GM12878 (cell line): ENCODE data around the gene TMOD2. TPM values are rescaled to one million over a fixed set of nuclear protein-coding genes. Genes with fewer than 3 reads are reported as not detected.

Experiments used
- CHD4 ChIP-seq: fragments of 200-600 bp; sonication (generic); IDR thresholded peaks from 2 replicates; pipeline ENCODE4 v1.6.1; 2016; ENCODE audit warnings: mild to moderate bottlenecking
- KDM1A ChIP-seq: fragments of 200-600 bp; sonication (generic); IDR thresholded peaks from 2 replicates; pipeline ENCODE4 v1.6.1; 2016; ENCODE audit warnings: borderline replicate concordance
- POLR2AphosphoS2 ChIP-seq: IDR thresholded peaks from 2 replicates; pipeline ENCODE4 v1.6.1; 2011; ENCODE audit warnings: low read depth, mild to moderate bottlenecking, low read length, improper control_type of control experiment, moderate library complexity
- TCF3 ChIP-seq: IDR thresholded peaks from 2 replicates; pipeline ENCODE4 v1.6.1; 2012; ENCODE audit warnings: low read depth, mild to moderate bottlenecking, low read length, borderline replicate concordance; ENCODE audit not compliant: insufficient read depth
- WRNIP1 ChIP-seq: IDR thresholded peaks from 2 replicates; pipeline ENCODE4 v1.6.1; 2011; ENCODE audit warnings: low read depth, low read length, improper control_type of control experiment, borderline replicate concordance
- ZNF217 ChIP-seq: fragments of 450-650 bp; IDR thresholded peaks from 2 replicates; pipeline ENCODE4 v1.6.1; 2017; ENCODE audit warnings: antibody characterized with exemption, mild to moderate bottlenecking
- ZNF384 ChIP-seq: IDR thresholded peaks from 2 replicates; pipeline ENCODE4 v1.6.1; 2012; ENCODE audit warnings: low read depth, mild to moderate bottlenecking, low read length, improper control_type of control experiment, borderline replicate concordance
- ZSCAN29 ChIP-seq: fragments of 450-650 bp; IDR thresholded peaks from 2 replicates; pipeline ENCODE4 v1.6.1; 2017; ENCODE audit warnings: mild to moderate bottlenecking, moderate library complexity
- polyA plus RNA-seq, 11 experiments: library from polyadenylated mRNA; depleted of rRNA in 4 of 11; unstranded in 6 of 11; stranded (reverse) in 5 of 11; fragments of >200 nt; fragmentation: Nextera tagmentation in 4 of 11; fragmentation: Illumina TruSeq in 1 of 11; extraction: Ambion mirVana in 4 of 11; extraction: Trizol in 1 of 11; gene quantifications; 1 replicate in 1 of 11; 2 replicates in 10 of 11; pipeline versions ENCODE4 v1.2.1 to v1.2.3, GENCODE V29; 2011 to 2016; ENCODE audit warnings: inconsistent platforms in 2 of 11, missing spikeins in 2 of 11, low read depth in 1 of 11
- small RNA-seq: library from RNA; depleted of rRNA; stranded (forward); fragments of <200 nt; gene quantifications from one replicate; pipeline ENCODE3, GENCODE V24; 2014
- total RNA-seq, 4 experiments: library from RNA; depleted of rRNA in 3 of 4; stranded (reverse); fragments of >200 nt in 3 of 4; fragmentation: Illumina TruSeq in 1 of 4; extraction: Trizol in 1 of 4; gene quantifications; 2 replicates each; pipeline versions ENCODE4 v1.2.1 to v1.2.3, GENCODE V29; 2013 to 2021
- TF ChIP-seq, protein P1 (sequence below): fragments of 450-650 bp; IDR thresholded peaks from 2 replicates; pipeline ENCODE4 v1.6.1; 2016; ENCODE audit warnings: mild to moderate bottlenecking
- TF ChIP-seq, protein P2 (sequence below), 3 experiments: IDR thresholded peaks in 2 of 3; conservative IDR thresholded peaks in 1 of 3; 2 replicates each; pipeline ENCODE4 v1.5.1; 2011; ENCODE audit warnings: low read depth in 3 of 3, low read length in 3 of 3, mild to moderate bottlenecking in 3 of 3, control low read depth in 2 of 3, moderate library complexity in 2 of 3, inconsistent platforms in 1 of 3, mixed read lengths in 1 of 3; ENCODE audit not compliant: control insufficient read depth in 2 of 3, insufficient read depth in 1 of 3; ENCODE audit errors: extremely low read depth in 1 of 3

The TMOD2 gene
- total and polyA plus RNA-seq, 10 of the 15 experiments (the other 5 are each of a cell fraction or from before 2014, with no cell fraction given): 0.61 to 15.2 (median 6.3) TPM

DNA sequence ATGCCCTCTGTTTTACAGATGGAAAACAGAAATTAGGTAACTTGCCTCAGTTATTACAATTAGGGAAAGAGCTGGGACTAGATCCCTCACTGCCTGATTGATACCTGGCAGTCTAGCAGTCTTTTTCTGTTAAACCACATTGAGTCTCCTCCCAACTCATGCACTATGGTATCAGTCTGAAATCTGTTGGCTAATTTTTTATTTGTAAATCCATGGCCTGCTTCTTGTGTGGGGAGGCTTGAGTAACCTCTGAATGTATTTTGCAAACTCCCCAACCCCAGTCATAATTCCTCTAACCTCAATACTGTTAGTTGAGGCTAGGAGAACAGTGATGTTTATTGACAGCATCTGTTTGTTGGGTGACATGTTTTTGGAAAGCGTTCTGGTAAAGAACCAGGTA lies 113.9 kb downstream of the TMOD2 start (continued):
- TF ChIP-seq TCF3 (no peak), ZNF217 (no peak), ZNF384 (no peak), CHD4 (no peak), ZSCAN29 (no peak), POLR2AphosphoS2 (no peak), WRNIP1 (no peak), KDM1A (no peak)
- TF ChIP-seq, protein P1, sequence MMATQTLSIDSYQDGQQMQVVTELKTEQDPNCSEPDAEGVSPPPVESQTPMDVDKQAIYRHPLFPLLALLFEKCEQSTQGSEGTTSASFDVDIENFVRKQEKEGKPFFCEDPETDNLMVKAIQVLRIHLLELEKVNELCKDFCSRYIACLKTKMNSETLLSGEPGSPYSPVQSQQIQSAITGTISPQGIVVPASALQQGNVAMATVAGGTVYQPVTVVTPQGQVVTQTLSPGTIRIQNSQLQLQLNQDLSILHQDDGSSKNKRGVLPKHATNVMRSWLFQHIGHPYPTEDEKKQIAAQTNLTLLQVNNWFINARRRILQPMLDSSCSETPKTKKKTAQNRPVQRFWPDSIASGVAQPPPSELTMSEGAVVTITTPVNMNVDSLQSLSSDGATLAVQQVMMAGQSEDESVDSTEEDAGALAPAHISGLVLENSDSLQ: no peak
- TF ChIP-seq, protein P2, sequence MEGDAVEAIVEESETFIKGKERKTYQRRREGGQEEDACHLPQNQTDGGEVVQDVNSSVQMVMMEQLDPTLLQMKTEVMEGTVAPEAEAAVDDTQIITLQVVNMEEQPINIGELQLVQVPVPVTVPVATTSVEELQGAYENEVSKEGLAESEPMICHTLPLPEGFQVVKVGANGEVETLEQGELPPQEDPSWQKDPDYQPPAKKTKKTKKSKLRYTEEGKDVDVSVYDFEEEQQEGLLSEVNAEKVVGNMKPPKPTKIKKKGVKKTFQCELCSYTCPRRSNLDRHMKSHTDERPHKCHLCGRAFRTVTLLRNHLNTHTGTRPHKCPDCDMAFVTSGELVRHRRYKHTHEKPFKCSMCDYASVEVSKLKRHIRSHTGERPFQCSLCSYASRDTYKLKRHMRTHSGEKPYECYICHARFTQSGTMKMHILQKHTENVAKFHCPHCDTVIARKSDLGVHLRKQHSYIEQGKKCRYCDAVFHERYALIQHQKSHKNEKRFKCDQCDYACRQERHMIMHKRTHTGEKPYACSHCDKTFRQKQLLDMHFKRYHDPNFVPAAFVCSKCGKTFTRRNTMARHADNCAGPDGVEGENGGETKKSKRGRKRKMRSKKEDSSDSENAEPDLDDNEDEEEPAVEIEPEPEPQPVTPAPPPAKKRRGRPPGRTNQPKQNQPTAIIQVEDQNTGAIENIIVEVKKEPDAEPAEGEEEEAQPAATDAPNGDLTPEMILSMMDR (IDR thresholded peaks at IDR 0.05 in 2 of 3, conservative IDR thresholded peaks at IDR 0.05 in 1 of 3; ENCODE audit: control insufficient read depth in 2 of 3, extremely low read depth in 1 of 3, insufficient read depth in 1 of 3, low read depth in 3 of 3, low read length in 3 of 3): no peak

Small RNA genes within 50 kb of the gene (small RNA-seq; reads per million reads assigned to genes)
- gene AC090971.5: not detected
- gene RF00017: not detected

Other genes starting within 250 kb of the TMOD2 start
- 30.7 and 37.8 TPM in 2 replicates for gene DMXL2, start 128.8 kb upstream of the TMOD2 start, total RNA-seq (2014; rRNA removed)
- 29.6 and 34.6 TPM in 2 replicates for gene DMXL2, start 128.8 kb upstream of the TMOD2 start, total RNA-seq (2014; rRNA removed; fragmentation: Illumina TruSeq; extraction: Trizol)
- gene DMXL2, start 128.8 kb upstream of the TMOD2 start, total RNA-seq (2021): 22.6 and 25.3 TPM in 2 replicates
- gene DMXL2, start 128.8 kb upstream of the TMOD2 start, polyA plus RNA-seq (2011; rRNA removed): 26.6 and 34.8 TPM in 2 replicates
- 32.1 and 61.0 TPM in 2 replicates for gene DMXL2, start 128.8 kb upstream of the TMOD2 start, polyA plus RNA-seq (2014; fragmentation: Illumina TruSeq; extraction: Trizol)
- gene DMXL2, start 128.8 kb upstream of the TMOD2 start, polyA plus RNA-seq (2014; fragmentation: Nextera tagmentation; extraction: Ambion mirVana): 10 to 100 TPM in 1 of 2 experiments, 1 to 10 TPM in 1; 8.5 to 12.8 TPM
- gene DMXL2, start 128.8 kb upstream of the TMOD2 start, polyA plus RNA-seq (2014; rRNA removed): 18.6 and 19.2 TPM in 2 replicates
- 10 to 100 TPM in 1 of 2 experiments, 1 to 10 TPM in 1; 9.4 to 11.5 TPM for gene DMXL2, start 128.8 kb upstream of the TMOD2 start, polyA plus RNA-seq (2016; fragmentation: Nextera tagmentation; extraction: Ambion mirVana)
- not detected in 2 replicates for gene SCG3, start 70.1 kb upstream of the TMOD2 start, total RNA-seq (2014; rRNA removed)
- gene SCG3, start 70.1 kb upstream of the TMOD2 start, total RNA-seq (2014; rRNA removed; fragmentation: Illumina TruSeq; extraction: Trizol): not detected in 2 replicates
- not detected in 2 replicates for gene SCG3, start 70.1 kb upstream of the TMOD2 start, total RNA-seq (2021)
- not detected in 2 replicates for gene SCG3, start 70.1 kb upstream of the TMOD2 start, polyA plus RNA-seq (2011; rRNA removed)
- gene SCG3, start 70.1 kb upstream of the TMOD2 start, polyA plus RNA-seq (2014; fragmentation: Illumina TruSeq; extraction: Trizol): 0.03 TPM in 1 of 2 replicates, not detected in the other
- not detected for gene SCG3, start 70.1 kb upstream of the TMOD2 start, polyA plus RNA-seq (2014; fragmentation: Nextera tagmentation; extraction: Ambion mirVana)
- gene SCG3, start 70.1 kb upstream of the TMOD2 start, polyA plus RNA-seq (2014; rRNA removed): not detected in 2 replicates
- under 1 TPM; 0.04 to 0.15 TPM for gene SCG3, start 70.1 kb upstream of the TMOD2 start, polyA plus RNA-seq (2016; fragmentation: Nextera tagmentation; extraction: Ambion mirVana)
- 36.8 and 51.3 TPM in 2 replicates for gene LYSMD2, start 13.9 kb upstream of the TMOD2 start, total RNA-seq (2014; rRNA removed)
- gene LYSMD2, start 13.9 kb upstream of the TMOD2 start, total RNA-seq (2014; rRNA removed; fragmentation: Illumina TruSeq; extraction: Trizol): 42.4 and 44.4 TPM in 2 replicates
- 41.9 and 42.1 TPM in 2 replicates for gene LYSMD2, start 13.9 kb upstream of the TMOD2 start, total RNA-seq (2021)
- gene LYSMD2, start 13.9 kb upstream of the TMOD2 start, polyA plus RNA-seq (2011; rRNA removed): 61.2 and 96.0 TPM in 2 replicates
- 40.3 and 50.4 TPM in 2 replicates for gene LYSMD2, start 13.9 kb upstream of the TMOD2 start, polyA plus RNA-seq (2014; fragmentation: Illumina TruSeq; extraction: Trizol)
- 10 to 100 TPM; 30.5 to 61.3 TPM for gene LYSMD2, start 13.9 kb upstream of the TMOD2 start, polyA plus RNA-seq (2014; fragmentation: Nextera tagmentation; extraction: Ambion mirVana)
- 40.9 and 48.5 TPM in 2 replicates for gene LYSMD2, start 13.9 kb upstream of the TMOD2 start, polyA plus RNA-seq (2014; rRNA removed)
- 10 to 100 TPM; 49.4 to 54.9 TPM for gene LYSMD2, start 13.9 kb upstream of the TMOD2 start, polyA plus RNA-seq (2016; fragmentation: Nextera tagmentation; extraction: Ambion mirVana)
- 21.6 and 27.1 TPM in 2 replicates for gene TMOD3, start 78.1 kb downstream of the TMOD2 start, total RNA-seq (2014; rRNA removed)
- gene TMOD3, start 78.1 kb downstream of the TMOD2 start, total RNA-seq (2014; rRNA removed; fragmentation: Illumina TruSeq; extraction: Trizol): 32.8 and 34.6 TPM in 2 replicates
- gene TMOD3, start 78.1 kb downstream of the TMOD2 start, total RNA-seq (2021): 32.2 and 32.6 TPM in 2 replicates
- gene TMOD3, start 78.1 kb downstream of the TMOD2 start, polyA plus RNA-seq (2011; rRNA removed): 19.4 and 34.8 TPM in 2 replicates
- gene TMOD3, start 78.1 kb downstream of the TMOD2 start, polyA plus RNA-seq (2014; fragmentation: Illumina TruSeq; extraction: Trizol): 23.4 and 24.6 TPM in 2 replicates
- gene TMOD3, start 78.1 kb downstream of the TMOD2 start, polyA plus RNA-seq (2014; fragmentation: Nextera tagmentation; extraction: Ambion mirVana): 1 to 10 TPM; 5.2 to 7.5 TPM
- 16.7 and 20.1 TPM in 2 replicates for gene TMOD3, start 78.1 kb downstream of the TMOD2 start, polyA plus RNA-seq (2014; rRNA removed)
- 10 to 100 TPM; 35.7 to 39.4 TPM for gene TMOD3, start 78.1 kb downstream of the TMOD2 start, polyA plus RNA-seq (2016; fragmentation: Nextera tagmentation; extraction: Ambion mirVana)
- 23.7 and 28.6 TPM in 2 replicates for gene LEO1, start 220.2 kb downstream of the TMOD2 start, total RNA-seq (2014; rRNA removed)
- 45.1 and 46.1 TPM in 2 replicates for gene LEO1, start 220.2 kb downstream of the TMOD2 start, total RNA-seq (2014; rRNA removed; fragmentation: Illumina TruSeq; extraction: Trizol)
- gene LEO1, start 220.2 kb downstream of the TMOD2 start, total RNA-seq (2021): 23.0 and 23.6 TPM in 2 replicates
- gene LEO1, start 220.2 kb downstream of the TMOD2 start, polyA plus RNA-seq (2011; rRNA removed): 13.6 and 15.8 TPM in 2 replicates
- gene LEO1, start 220.2 kb downstream of the TMOD2 start, polyA plus RNA-seq (2014; fragmentation: Illumina TruSeq; extraction: Trizol): 50.6 and 62.8 TPM in 2 replicates
- gene LEO1, start 220.2 kb downstream of the TMOD2 start, polyA plus RNA-seq (2014; fragmentation: Nextera tagmentation; extraction: Ambion mirVana): 10 to 100 TPM; 29.5 to 35.2 TPM
- gene LEO1, start 220.2 kb downstream of the TMOD2 start, polyA plus RNA-seq (2014; rRNA removed): 23.8 and 25.8 TPM in 2 replicates
- 10 to 100 TPM; 45.6 to 47.8 TPM for gene LEO1, start 220.2 kb downstream of the TMOD2 start, polyA plus RNA-seq (2016; fragmentation: Nextera tagmentation; extraction: Ambion mirVana)